H1 (cell line): ENCODE data around the gene GSG1L. TPM values are rescaled to one million over a fixed set of nuclear protein-coding genes. Genes with fewer than 3 reads are reported as not detected.

ENCODE experiments used
- CTCF ChIA-PET: fragments of 300-600 bp; sonication (Branson Sonifier 250); formaldehyde crosslinking; loops from one replicate; lab custom pipeline; 2021; ENCODE audit not compliant: partially characterized antibody; lab: Charles Lee
- POLR2A ChIA-PET: fragments of 300-600 bp; sonication (Branson Sonifier 250); formaldehyde crosslinking; loops from one replicate; lab custom pipeline; 2021; ENCODE audit warnings: inconsistent platforms; ENCODE audit not compliant: partially characterized antibody; lab: Charles Lee
- DNase-seq, 2 experiments: peaks; one replicate each; pipeline versions ENCODE4 v3.0.0 to v3.0.0-alpha.2; 2010 to 2022; ENCODE audit warnings: low spot score in 2 of 2, low read depth in 1 of 2, mixed read lengths in 1 of 2
- FAIRE-seq: peaks from 2 replicates; lab custom pipeline; 2011; peaks lifted over from hg19 to GRCh38; lab: Jason Lieb, UNC
- H2AFZ ChIP-seq: 2 replicates; pipeline ENCODE4 v1.8.1; 2012; ENCODE audit warnings: low read length, inconsistent platforms
- H2AK5ac ChIP-seq: 2 replicates; pipeline ENCODE4 v1.6.1; 2013; ENCODE audit warnings: low read depth, low read length
- H2BK120ac ChIP-seq: replicated peaks from 2 replicates; pipeline ENCODE3; 2013; ENCODE audit warnings: low read depth, low read length, inconsistent platforms
- H2BK12ac ChIP-seq: 2 replicates; pipeline ENCODE4 v1.6.1; 2013; ENCODE audit warnings: low read depth, low read length
- H2BK15ac ChIP-seq: 2 replicates; pipeline ENCODE4 v1.6.1; 2013; ENCODE audit warnings: low read length
- H2BK20ac ChIP-seq: 2 replicates; pipeline ENCODE4 v1.6.1; 2013; ENCODE audit warnings: low read length
- H2BK5ac ChIP-seq: 2 replicates; pipeline ENCODE4 v1.6.1; 2013; ENCODE audit warnings: low read depth, low read length
- H3K14ac ChIP-seq: 2 replicates; pipeline ENCODE4 v1.6.1; 2013; ENCODE audit warnings: inconsistent platforms; ENCODE audit not compliant: insufficient read length
- H3K18ac ChIP-seq: 2 replicates; pipeline ENCODE4 v1.6.1; 2013; ENCODE audit warnings: low read length; ENCODE audit errors: extremely low read depth
- H3K23ac ChIP-seq: 2 replicates; pipeline ENCODE4 v1.6.1; 2013; ENCODE audit warnings: inconsistent platforms; ENCODE audit not compliant: insufficient read length
- H3K23me2 ChIP-seq: 2 replicates; pipeline ENCODE4 v1.6.1; 2013; ENCODE audit warnings: low read depth, low read length
- H3K27ac ChIP-seq: 2 replicates; pipeline ENCODE4 v1.6.1; 2011; ENCODE audit warnings: low read depth, low read length, inconsistent platforms
- H3K27me3 ChIP-seq, 4 experiments: replicated peaks in 1 of 4; 1 replicate in 1 of 4; 2 replicates in 3 of 4; pipeline versions ENCODE4 v1.6.1 to v1.8.1; 2011 to 2013; ENCODE audit warnings: low read length in 3 of 4, mild to moderate bottlenecking in 3 of 4, inconsistent platforms in 2 of 4, mixed read lengths in 2 of 4, moderate library complexity in 1 of 4; ENCODE audit not compliant: control insufficient read depth in 3 of 4, insufficient read depth in 3 of 4; ENCODE audit errors: extremely low read depth in 1 of 4
- H3K36me3 ChIP-seq, 4 experiments: 2 replicates each; pipeline versions ENCODE4 v1.6.1 to v1.8.1; 2011 to 2013; ENCODE audit warnings: mild to moderate bottlenecking in 4 of 4, low read length in 3 of 4, moderate library complexity in 2 of 4, control low read depth in 1 of 4, inconsistent platforms in 1 of 4; ENCODE audit not compliant: insufficient read depth in 4 of 4, control insufficient read depth in 2 of 4
- H3K4ac ChIP-seq: replicated peaks from 2 replicates; pipeline ENCODE3; 2013; ENCODE audit warnings: low read length, low read depth, mixed read lengths, inconsistent platforms; ENCODE audit not compliant: insufficient read length
- H3K4me1 ChIP-seq, 4 experiments: replicated peaks in 1 of 4; 1 replicate in 1 of 4; 2 replicates in 3 of 4; pipeline versions ENCODE4 v1.6.1 to v1.8.1; 2011 to 2013; ENCODE audit warnings: low read length in 3 of 4, inconsistent platforms in 2 of 4, mixed read lengths in 1 of 4; ENCODE audit not compliant: insufficient read depth in 4 of 4, control insufficient read depth in 3 of 4
- H3K4me2 ChIP-seq, 2 experiments: 2 replicates each; pipeline versions ENCODE4 v1.6.1 to v1.8.1; 2011 to 2013; ENCODE audit warnings: low read depth in 2 of 2, low read length in 2 of 2, control low read depth in 1 of 2, inconsistent platforms in 1 of 2, mild to moderate bottlenecking in 1 of 2; ENCODE audit not compliant: insufficient read depth in 1 of 2
- H3K4me3 ChIP-seq, 4 experiments: fragments of 200-600, 300-600 bp in 1 of 4; sonication (generic), shearing (Covaris generic), sonication (Bioruptor Twin) in 1 of 4; 2 replicates each; pipeline versions ENCODE4 v1.5.1 to v1.8.1; 2011 to 2016; ENCODE audit warnings: low read length in 4 of 4, low read depth in 3 of 4, control low read depth in 2 of 4, inconsistent platforms in 2 of 4, mild to moderate bottlenecking in 2 of 4, mixed read lengths in 1 of 4, moderate library complexity in 1 of 4; ENCODE audit not compliant: insufficient read depth in 2 of 4; ENCODE audit errors: extremely low read depth in 1 of 4
- H3K56ac ChIP-seq: replicated peaks from 2 replicates; pipeline ENCODE3; 2013; ENCODE audit warnings: low read depth, mild to moderate bottlenecking, mixed read lengths, low read length, inconsistent platforms; ENCODE audit not compliant: insufficient read length
- H3K79me1 ChIP-seq: 2 replicates; pipeline ENCODE4 v1.6.1; 2013; ENCODE audit warnings: low read depth, low read length, control low read depth
- H3K79me2 ChIP-seq, 2 experiments: 2 replicates each; pipeline versions ENCODE4 v1.6.1 to v1.8.1; 2012 to 2013; ENCODE audit warnings: low read length in 2 of 2, mild to moderate bottlenecking in 2 of 2, inconsistent platforms in 1 of 2; ENCODE audit not compliant: insufficient read depth in 2 of 2, control insufficient read depth in 1 of 2
- H3K9ac ChIP-seq, 4 experiments: replicated peaks in 1 of 4; 1 replicate in 1 of 4; 2 replicates in 3 of 4; pipeline versions ENCODE4 v1.6.1 to v1.8.1; 2011 to 2013; ENCODE audit warnings: low read depth in 3 of 4, low read length in 3 of 4, control low read depth in 2 of 4, mild to moderate bottlenecking in 2 of 4, moderate library complexity in 2 of 4, inconsistent platforms in 1 of 4; ENCODE audit errors: extremely low read depth in 1 of 4
- H3K9me3 ChIP-seq, 2 experiments: 2 replicates each; pipeline versions ENCODE4 v1.6.1 to v1.8.1; 2012 to 2013; ENCODE audit warnings: mild to moderate bottlenecking in 2 of 2, moderate library complexity in 2 of 2, control low read depth in 1 of 2, inconsistent platforms in 1 of 2, low read depth in 1 of 2, low read length in 1 of 2, mixed read lengths in 1 of 2; ENCODE audit not compliant: insufficient read depth in 2 of 2
- H4K20me1 ChIP-seq, 2 experiments: replicated peaks in 1 of 2; 2 replicates each; pipeline versions ENCODE3 to v1.8.1; 2011 to 2013; ENCODE audit warnings: inconsistent platforms in 2 of 2, low read length in 2 of 2, mild to moderate bottlenecking in 1 of 2; ENCODE audit not compliant: insufficient read depth in 2 of 2, control insufficient read depth in 1 of 2
- H4K5ac ChIP-seq: 2 replicates; pipeline ENCODE4 v1.6.1; 2013; ENCODE audit warnings: low read length, low read depth, mixed read lengths, inconsistent platforms; ENCODE audit not compliant: insufficient read length
- H4K8ac ChIP-seq: 2 replicates; pipeline ENCODE4 v1.8.0; 2013; ENCODE audit warnings: mild to moderate bottlenecking, moderate library complexity, low read length, inconsistent platforms; ENCODE audit not compliant: insufficient read depth; ENCODE audit errors: extremely low read depth
- H4K91ac ChIP-seq: replicated peaks from 2 replicates; pipeline ENCODE3; 2013; ENCODE audit warnings: low read length, mixed read lengths, inconsistent platforms; ENCODE audit not compliant: insufficient read length
- BRCA1 ChIP-seq: IDR thresholded peaks from 2 replicates; pipeline ENCODE4 v1.6.1; 2012; ENCODE audit warnings: low read depth, low read length, improper control_type of control experiment
- EP300 ChIP-seq, 2 experiments: IDR thresholded peaks; 1 replicate in 1 of 2; 2 replicates in 1 of 2; pipeline ENCODE4 v1.6.1; 2011 to 2012; ENCODE audit warnings: low read depth in 2 of 2, low read length in 2 of 2, mild to moderate bottlenecking in 2 of 2, borderline replicate concordance in 1 of 2, inconsistent platforms in 1 of 2, moderate library complexity in 1 of 2
- GABPA ChIP-seq: IDR thresholded peaks from 2 replicates; pipeline ENCODE4 v1.6.1; 2011; ENCODE audit warnings: mild to moderate bottlenecking, low read length, moderate library complexity, borderline replicate concordance; ENCODE audit not compliant: insufficient read depth
- NANOG ChIP-seq: IDR thresholded peaks from 2 replicates; pipeline ENCODE4 v1.6.1; 2011; ENCODE audit warnings: low read length, low read depth, mild to moderate bottlenecking, inconsistent platforms; ENCODE audit not compliant: insufficient read depth, poor library complexity, severe bottlenecking
- SIN3A ChIP-seq, 2 experiments: IDR thresholded peaks in 1 of 2; conservative IDR thresholded peaks in 1 of 2; 2 replicates each; pipeline ENCODE4 v1.6.1; 2011 to 2012; ENCODE audit warnings: low read length in 2 of 2, improper control_type of control experiment in 1 of 2, low read depth in 1 of 2, mild to moderate bottlenecking in 1 of 2
- WGBS, 2 experiments: shearing (Covaris generic) in 1 of 2; methylation state at CpG; one replicate each; pipeline versions ENCODE4 v1.1.6 to v1.1.7; 2013 to 2015; ENCODE audit warnings: low lambda C conversion rate in 2 of 2, mixed read lengths in 2 of 2, inconsistent platforms in 1 of 2, low coverage in 1 of 2, missing lambda C conversion rate in 1 of 2; ENCODE audit not compliant: insufficient replicate concordance in 2 of 2, insufficient coverage in 1 of 2, insufficient read length in 1 of 2; ENCODE audit errors: extremely low coverage in 1 of 2, missing lambda C conversion rate in 1 of 2; 5-methylcytosine and 5-hydroxymethylcytosine counted together
- polyA plus RNA-seq, 7 experiments: library from polyadenylated mRNA; depleted of rRNA in 3 of 7; stranded (reverse) in 5 of 7; unstranded in 2 of 7; fragments of >200 nt in 5 of 7; fragments of 200-250 nt in 2 of 7; gene quantifications; 1 replicate in 5 of 7; 2 replicates in 1 of 7; 4 replicates in 1 of 7; pipeline versions ENCODE4 v1.2.1 to v1.2.3, GENCODE V29; 2011 to 2013; ENCODE audit warnings: missing spikeins in 2 of 7, mixed read lengths in 2 of 7
- total RNA-seq: library from RNA; stranded (reverse); fragmentation: NEBNext Ultra II Directional; extraction: Animal tissue kit (Norgen Biotek cat#: 25700); gene quantifications from 2 replicates; pipeline ENCODE4 v1.2.1, GENCODE V29; 2021

Gene GSG1L
- total and polyA plus RNA-seq, 2 of the 8 experiments (the other 6 are each of a cell fraction or from before 2014, with no cell fraction given), result 0.71 to 1.1 TPM

GRCh38 chr16:27795992-27796614 is 267.4 kb downstream of the GSG1L start:
- no peak overlapping the region for H4K91ac ChIP-seq
- no peak for TF ChIP-seq GABPA
- no peak for TF ChIP-seq BRCA1
- no peak for TF ChIP-seq EP300 (IDR thresholded peaks at IDR 0.05; ENCODE audit: borderline replicate concordance in 1 of 2, low read depth in 2 of 2, low read length in 2 of 2)
- peak; percentile 88 to 94; a peak in 3 of 4 replicates for TF ChIP-seq SIN3A (conservative IDR thresholded peaks at IDR 0.05 in 1 of 2, IDR thresholded peaks at IDR 0.05 in 1 of 2; ENCODE audit: low read depth in 1 of 2, low read length in 2 of 2)
- TF ChIP-seq NANOG, result peak; percentile 30
- H4K8ac ChIP-seq, result no peak overlapping the region
- WGBS, 2 experiments, result 61% methylated on average over 11 of the region's 11 CpGs; no CpG with 5 or more reads in 1 of the 2 experiments
- H3K79me2 ChIP-seq, result no peaks in the 10 kb centered on the region
- H3K4me3 ChIP-seq, result no peak overlapping the region
- H4K20me1 ChIP-seq, result peaks cover 0 to 2% of the 10 kb centered on the region in 2 experiments
- no peak overlapping the region for H2BK15ac ChIP-seq
- H3K4me1 ChIP-seq, result no peaks in the 10 kb centered on the region
- H4K5ac ChIP-seq, result no peak overlapping the region
- no peaks in the 10 kb centered on the region for H3K79me1 ChIP-seq
- no peak overlapping the region for H2BK12ac ChIP-seq
- H3K36me3 ChIP-seq, result no peaks in the 10 kb centered on the region
- 0 out of 2 replicates have a peak, but pooled peaks cover 2% of the 10 kb centered on the region for H3K23me2 ChIP-seq
- H3K27ac ChIP-seq, result no peak overlapping the region
- H3K4ac ChIP-seq, result no peak overlapping the region
- H3K9ac ChIP-seq, result no peak overlapping the region
- no peak overlapping the region for H2AK5ac ChIP-seq
- DNase-seq (peak; percentile 21 to 91), FAIRE-seq (no peak)
- no peak overlapping the region for H3K56ac ChIP-seq
- no peak overlapping the region for H2BK20ac ChIP-seq
- H2BK120ac ChIP-seq, result no peak overlapping the region
- H3K18ac ChIP-seq, result no peak overlapping the region
- ChIA-PET CTCF (interaction anchor here (0.7 to 0.8 kb wide), 2 partner anchors 63 to 275 kb away, joined by 3 read pairs; no protein-coding TSS in a partner anchor), POLR2A (no interaction called here)
- H2AFZ ChIP-seq, result no peak overlapping the region
- H3K4me2 ChIP-seq, result no peak overlapping the region
- H3K14ac ChIP-seq, result no peak overlapping the region
- H3K23ac ChIP-seq, result no peak overlapping the region
- no peaks in the 10 kb centered on the region for H3K27me3 ChIP-seq
- no peaks in the 10 kb centered on the region for H3K9me3 ChIP-seq
- H2BK5ac ChIP-seq, result no peak overlapping the region
